Nephron progenitor cell (in vitro differentiated cells): ENCODE measurements around the gene ASB1.
"Not testable (repeated sequence)": the region's sequence is repeated elsewhere in the genome, so short reads cannot be mapped to it uniquely, and the experiment has no call there.

Experiments used
- DNase-seq: peaks from one replicate; pipeline ENCODE4 v3.0.0; 2021
- H3K27ac Mint-ChIP-seq: 2 replicates; pipeline ENCODE4 v1.8.0; 2021; ENCODE audit warnings: mild to moderate bottlenecking, moderate library complexity, mixed read lengths
- H3K27me3 Mint-ChIP-seq: 2 replicates; pipeline ENCODE4 v1.8.0; 2021; ENCODE audit warnings: mild to moderate bottlenecking, low read depth, mixed read lengths; ENCODE audit not compliant: poor library complexity
- H3K36me3 Mint-ChIP-seq: 2 replicates; pipeline ENCODE4 v1.8.0; 2021; ENCODE audit warnings: low read depth, mixed read lengths
- H3K4me1 Mint-ChIP-seq: 2 replicates; pipeline ENCODE4 v1.8.0; 2021; ENCODE audit warnings: mixed read lengths
- H3K4me3 Mint-ChIP-seq: 2 replicates; pipeline ENCODE4 v1.8.0; 2021; ENCODE audit warnings: mild to moderate bottlenecking, moderate library complexity, mixed read lengths
- H3K9me3 Mint-ChIP-seq: 2 replicates; pipeline ENCODE4 v1.8.0; 2021; ENCODE audit warnings: mild to moderate bottlenecking, moderate library complexity, mixed read lengths
- CTCF ChIP-seq: fragments of 200-600 bp; sonication (generic); IDR thresholded peaks from 2 replicates; pipeline ENCODE4 v1.5.0; 2021; ENCODE audit warnings: antibody characterized with exemption

Gene ASB1

GRCh38 chr2:238399094-238399493 lies 27.6 kb upstream of the ASB1 start:
- Mint-ChIP-seq H3K27me3 (no peaks in the 10 kb centered on the region), H3K9me3 (no peaks in the 10 kb centered on the region), H3K4me1 (peaks cover 33% of the 10 kb centered on the region), H3K4me3 (no peak overlapping the region), H3K36me3 (peaks cover 29% of the 10 kb centered on the region), H3K27ac (no peak overlapping the region)
- TF ChIP-seq CTCF = no peak
- no peak for DNase-seq

- no peak overlapping the region for H3K4me3 Mint-ChIP-seq
- no peaks in the 10 kb centered on the region for H3K9me3 Mint-ChIP-seq
- H3K4me1 Mint-ChIP-seq = peaks cover 49% of the 10 kb centered on the region
- no peaks in the 10 kb centered on the region for H3K27me3 Mint-ChIP-seq
- H3K36me3 Mint-ChIP-seq = peaks cover 31% of the 10 kb centered on the region
- no peak for TF ChIP-seq CTCF
- DNase-seq = no peak
- peak overlapping the region; percentile 79 for H3K27ac Mint-ChIP-seq
Measured at GRCh38 chr2:238401551-238401950, 25.2 kb upstream of the ASB1 start.

GRCh38 chr2:238403632-238404405 lies 22.9 kb upstream of the ASB1 start:
- H3K36me3 Mint-ChIP-seq = peaks cover 31% of the 10 kb centered on the region
- TF ChIP-seq CTCF = no peak
- H3K27me3 Mint-ChIP-seq = no peaks in the 10 kb centered on the region
- H3K9me3 Mint-ChIP-seq = no peaks in the 10 kb centered on the region
- H3K27ac Mint-ChIP-seq = peak overlapping the region; percentile 69
- H3K4me3 Mint-ChIP-seq = no peak overlapping the region
- no peak for DNase-seq
- peaks cover 35% of the 10 kb centered on the region for H3K4me1 Mint-ChIP-seq

GRCh38 chr2:238404406-238405216 lies 22.1 kb upstream of the ASB1 start:
- H3K4me1 Mint-ChIP-seq = peaks cover 27% of the 10 kb centered on the region
- H3K4me3 Mint-ChIP-seq = no peak overlapping the region
- H3K27me3 Mint-ChIP-seq = no peaks in the 10 kb centered on the region
- peak overlapping the region; percentile 49 for H3K27ac Mint-ChIP-seq
- DNase-seq = no peak
- peaks cover 28% of the 10 kb centered on the region for H3K36me3 Mint-ChIP-seq
- H3K9me3 Mint-ChIP-seq = no peaks in the 10 kb centered on the region
- no peak for TF ChIP-seq CTCF

GRCh38 chr2:238405217-238405555 lies 21.5 kb upstream of the ASB1 start:
- not testable (repeated sequence) for H3K4me3 Mint-ChIP-seq, H3K27ac Mint-ChIP-seq, H3K9me3 Mint-ChIP-seq, DNase-seq, H3K27me3 Mint-ChIP-seq
- Mint-ChIP-seq H3K36me3 (peaks cover 26% of the 10 kb centered on the region), H3K4me1 (peaks cover 25% of the 10 kb centered on the region)

- Mint-ChIP-seq H3K4me1 (peaks cover 28% of the 10 kb centered on the region), H3K9me3 (no peaks in the 10 kb centered on the region)
- TF ChIP-seq CTCF = no peak
Measured at GRCh38 chr2:238406221-238406997, 20.3 kb upstream of the ASB1 start.

More at GRCh38 chr2:238406221-238406997, 20.3 kb upstream of the ASB1 start:
- H3K36me3 Mint-ChIP-seq = peaks cover 23% of the 10 kb centered on the region
- H3K27me3 Mint-ChIP-seq = no peaks in the 10 kb centered on the region
- no peak overlapping the region for H3K4me3 Mint-ChIP-seq
- H3K27ac Mint-ChIP-seq = peak overlapping the region; percentile 93
- DNase-seq = no peak
